Measurements from ENCODE around the gene GEMIN7.

The GEMIN7 gene

DNA sequence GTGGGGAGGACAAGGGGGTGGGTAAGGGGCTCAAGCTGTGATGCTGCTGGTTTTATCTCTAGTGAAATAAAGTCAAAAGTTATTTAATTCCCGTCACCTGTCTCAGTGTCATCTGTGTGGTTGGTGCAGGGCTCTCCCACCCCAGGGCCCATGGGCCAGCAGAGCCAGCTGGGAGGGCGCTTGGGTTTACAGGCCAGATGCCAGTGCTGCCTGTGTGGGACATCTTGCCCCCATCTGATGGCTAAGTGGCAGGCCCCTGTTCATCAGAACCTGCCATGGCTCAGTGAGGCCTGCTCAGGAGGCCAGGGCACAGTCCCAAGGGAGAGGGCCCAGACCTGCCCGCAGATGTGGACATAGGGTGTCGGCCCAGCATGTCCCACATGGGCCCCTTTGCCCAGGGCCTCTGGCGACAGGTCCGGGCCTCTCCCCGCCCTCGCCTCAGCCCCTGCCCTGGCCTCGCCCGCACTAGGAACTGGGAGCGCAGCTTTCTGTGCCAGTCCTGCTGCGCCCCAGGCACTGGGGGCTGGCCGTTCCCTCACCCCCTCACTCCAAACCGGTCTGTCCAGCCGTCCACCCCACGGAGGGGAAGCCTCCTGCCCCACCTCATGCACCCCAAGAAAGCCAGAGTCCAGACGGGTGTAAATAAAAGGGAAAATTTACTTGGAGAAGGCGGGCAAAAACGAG, 8.1 kb upstream of the GEMIN7 start:
- DNase-seq (ENCODE audit: extremely low read depth, low read depth): no peak
- TF ChIP-seq, protein P1, sequence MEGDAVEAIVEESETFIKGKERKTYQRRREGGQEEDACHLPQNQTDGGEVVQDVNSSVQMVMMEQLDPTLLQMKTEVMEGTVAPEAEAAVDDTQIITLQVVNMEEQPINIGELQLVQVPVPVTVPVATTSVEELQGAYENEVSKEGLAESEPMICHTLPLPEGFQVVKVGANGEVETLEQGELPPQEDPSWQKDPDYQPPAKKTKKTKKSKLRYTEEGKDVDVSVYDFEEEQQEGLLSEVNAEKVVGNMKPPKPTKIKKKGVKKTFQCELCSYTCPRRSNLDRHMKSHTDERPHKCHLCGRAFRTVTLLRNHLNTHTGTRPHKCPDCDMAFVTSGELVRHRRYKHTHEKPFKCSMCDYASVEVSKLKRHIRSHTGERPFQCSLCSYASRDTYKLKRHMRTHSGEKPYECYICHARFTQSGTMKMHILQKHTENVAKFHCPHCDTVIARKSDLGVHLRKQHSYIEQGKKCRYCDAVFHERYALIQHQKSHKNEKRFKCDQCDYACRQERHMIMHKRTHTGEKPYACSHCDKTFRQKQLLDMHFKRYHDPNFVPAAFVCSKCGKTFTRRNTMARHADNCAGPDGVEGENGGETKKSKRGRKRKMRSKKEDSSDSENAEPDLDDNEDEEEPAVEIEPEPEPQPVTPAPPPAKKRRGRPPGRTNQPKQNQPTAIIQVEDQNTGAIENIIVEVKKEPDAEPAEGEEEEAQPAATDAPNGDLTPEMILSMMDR (IDR thresholded peaks at IDR 0.05; ENCODE audit: low read depth, low read length, missing control alignments): no peak
- no peak overlapping the region for H3K4me3 ChIP-seq (replicated peaks; ENCODE audit: low read depth, low read length)

DNA sequence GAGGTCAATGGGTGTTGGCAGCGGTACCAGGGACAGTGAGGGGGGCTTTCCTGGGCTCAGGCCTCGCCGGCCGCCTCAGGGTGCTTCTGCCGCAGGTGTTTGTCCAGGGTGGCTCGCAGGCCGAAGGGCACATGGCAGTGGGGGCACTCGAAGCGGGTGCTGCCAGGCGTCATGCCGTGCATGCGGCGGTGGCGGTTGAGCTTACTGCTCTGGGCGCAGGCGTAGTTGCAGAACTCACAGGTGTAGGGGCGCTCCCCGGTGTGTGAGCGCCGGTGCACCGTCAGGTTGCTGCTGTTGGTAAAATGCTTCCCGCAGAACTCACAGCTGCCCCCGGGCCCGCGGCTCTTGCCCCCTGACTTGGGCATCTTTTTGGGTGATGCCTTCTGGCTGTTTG, 7.5 kb upstream of the GEMIN7 start:
- DNase-seq (ENCODE audit: extremely low read depth, low read depth): no peak
- H3K4me3 ChIP-seq (replicated peaks; ENCODE audit: low read depth, low read length): no peak overlapping the region
- TF ChIP-seq, protein P1 (IDR thresholded peaks at IDR 0.05; ENCODE audit: low read depth, low read length, missing control alignments): no peak

DNA sequence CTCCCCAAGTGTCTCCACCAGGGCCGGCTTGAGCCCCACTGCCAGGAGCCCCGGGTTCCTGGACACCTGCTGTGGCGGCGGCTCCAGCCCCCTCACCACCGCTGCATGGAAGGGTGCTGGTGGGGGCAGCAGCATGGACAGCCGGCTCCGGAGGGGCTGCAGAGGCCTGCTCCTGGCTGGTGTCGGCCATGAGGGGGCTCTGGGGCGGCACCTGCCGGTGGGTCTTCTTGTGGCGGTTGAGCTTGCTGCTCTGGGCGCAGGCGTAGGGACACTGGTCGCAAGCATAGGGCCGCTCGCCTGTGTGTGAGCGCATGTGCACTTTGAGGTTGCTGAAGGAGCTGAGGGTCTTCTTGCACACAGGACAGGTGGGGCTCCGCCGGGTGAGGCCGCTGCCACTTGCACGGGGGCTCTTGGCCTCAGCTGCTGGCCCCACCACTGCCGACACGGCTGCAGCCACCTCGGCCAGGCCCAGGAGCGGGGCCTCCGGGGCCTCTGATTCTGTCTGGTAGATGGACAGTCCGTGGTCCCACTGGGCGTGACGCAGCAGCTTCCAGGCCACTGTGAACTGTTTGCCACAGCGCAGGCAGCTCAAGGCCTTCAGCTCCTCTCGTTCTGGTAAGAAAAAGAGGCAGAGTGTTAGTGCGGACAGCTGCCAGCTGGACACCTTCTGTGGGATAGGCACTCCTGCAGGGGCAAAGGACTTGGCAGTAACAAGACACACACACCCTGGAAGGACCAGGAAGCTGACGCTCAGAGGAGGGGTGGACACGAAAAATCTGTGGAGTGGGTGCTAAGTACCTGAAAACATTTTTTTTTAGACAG, 6.9 kb upstream of the GEMIN7 start:
- DNase-seq (ENCODE audit: extremely low read depth, low read depth): no peak
- TF ChIP-seq, protein P1 (IDR thresholded peaks at IDR 0.05; ENCODE audit: low read depth, low read length, missing control alignments): no peak
- H3K4me3 ChIP-seq (replicated peaks; ENCODE audit: low read depth, low read length): no peak overlapping the region

DNA sequence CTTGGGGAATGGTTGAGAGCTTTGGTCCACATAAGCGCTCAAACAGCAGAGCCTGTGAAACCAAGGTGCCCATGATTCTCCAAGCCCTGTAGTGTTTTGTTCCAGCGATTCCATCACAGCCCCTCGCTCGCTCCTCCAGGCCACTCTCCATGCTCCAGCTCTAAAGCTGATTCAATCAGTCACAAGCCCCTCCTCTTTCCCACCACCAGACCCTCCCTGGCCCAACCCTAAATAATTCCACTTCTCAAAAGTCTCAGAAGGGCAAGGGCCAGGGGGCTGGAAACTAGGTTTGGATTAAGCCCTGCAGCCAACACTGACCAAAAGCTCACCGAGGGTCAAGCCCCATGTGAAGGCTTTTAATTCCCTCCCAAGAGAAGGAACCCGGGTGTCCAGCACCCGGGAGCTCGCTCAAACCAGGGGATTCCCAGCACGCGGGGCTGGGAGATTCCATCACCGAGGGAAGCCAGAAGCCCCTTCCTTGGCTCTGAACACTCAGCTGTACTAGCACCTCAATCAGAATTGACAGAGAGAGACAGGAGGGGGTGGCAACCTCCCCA, 4.2 kb upstream of the GEMIN7 start:
- TF ChIP-seq, protein P1 (IDR thresholded peaks at IDR 0.05; ENCODE audit: low read depth, low read length, missing control alignments): no peak
- H3K4me3 ChIP-seq (replicated peaks; ENCODE audit: low read depth, low read length): peak overlapping the region; percentile 67
- DNase-seq (ENCODE audit: extremely low read depth, low read depth): no peak

DNA sequence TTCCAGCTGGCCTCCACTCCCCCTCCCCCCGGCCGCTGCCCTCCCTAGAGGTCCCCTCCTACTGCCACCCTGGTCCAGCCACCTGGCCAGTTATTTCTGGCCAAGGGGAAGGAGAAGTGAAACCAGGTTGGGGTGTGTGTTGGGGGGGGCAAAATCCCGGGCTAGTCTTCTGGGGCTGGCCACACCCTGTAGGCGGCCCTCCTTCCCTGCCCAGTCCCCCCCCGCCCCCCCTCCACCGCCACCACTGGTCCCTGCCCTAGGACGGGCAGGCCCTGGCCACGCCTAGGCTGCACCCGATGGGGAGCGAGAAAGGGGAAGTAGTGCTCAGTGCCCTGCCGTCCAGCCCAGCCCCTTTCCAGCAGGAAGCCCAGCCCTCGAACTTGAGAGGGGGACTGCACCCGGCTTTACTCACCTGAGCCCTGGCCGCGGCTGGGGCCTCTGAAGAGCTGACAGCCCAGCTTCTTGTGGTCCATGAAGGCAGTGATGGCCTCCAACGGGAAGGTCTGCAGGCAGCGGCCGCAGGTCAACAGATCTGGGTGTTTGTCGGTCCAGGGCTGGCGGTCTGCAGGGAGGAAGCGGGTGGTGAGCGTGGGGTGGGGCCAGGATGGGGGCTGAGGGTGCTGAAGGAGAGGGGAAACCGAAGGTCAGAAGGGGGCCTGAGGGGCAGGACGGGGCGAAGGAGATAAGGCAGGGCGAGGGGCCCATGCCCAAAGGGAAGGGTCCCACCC, 3.6 kb upstream of the GEMIN7 start:
- TF ChIP-seq, protein P1 (IDR thresholded peaks at IDR 0.05; ENCODE audit: low read depth, low read length, missing control alignments): no peak
- no peak for DNase-seq (ENCODE audit: extremely low read depth, low read depth)
- H3K4me3 ChIP-seq (replicated peaks; ENCODE audit: low read depth, low read length): peak overlapping the region; percentile 67

DNA sequence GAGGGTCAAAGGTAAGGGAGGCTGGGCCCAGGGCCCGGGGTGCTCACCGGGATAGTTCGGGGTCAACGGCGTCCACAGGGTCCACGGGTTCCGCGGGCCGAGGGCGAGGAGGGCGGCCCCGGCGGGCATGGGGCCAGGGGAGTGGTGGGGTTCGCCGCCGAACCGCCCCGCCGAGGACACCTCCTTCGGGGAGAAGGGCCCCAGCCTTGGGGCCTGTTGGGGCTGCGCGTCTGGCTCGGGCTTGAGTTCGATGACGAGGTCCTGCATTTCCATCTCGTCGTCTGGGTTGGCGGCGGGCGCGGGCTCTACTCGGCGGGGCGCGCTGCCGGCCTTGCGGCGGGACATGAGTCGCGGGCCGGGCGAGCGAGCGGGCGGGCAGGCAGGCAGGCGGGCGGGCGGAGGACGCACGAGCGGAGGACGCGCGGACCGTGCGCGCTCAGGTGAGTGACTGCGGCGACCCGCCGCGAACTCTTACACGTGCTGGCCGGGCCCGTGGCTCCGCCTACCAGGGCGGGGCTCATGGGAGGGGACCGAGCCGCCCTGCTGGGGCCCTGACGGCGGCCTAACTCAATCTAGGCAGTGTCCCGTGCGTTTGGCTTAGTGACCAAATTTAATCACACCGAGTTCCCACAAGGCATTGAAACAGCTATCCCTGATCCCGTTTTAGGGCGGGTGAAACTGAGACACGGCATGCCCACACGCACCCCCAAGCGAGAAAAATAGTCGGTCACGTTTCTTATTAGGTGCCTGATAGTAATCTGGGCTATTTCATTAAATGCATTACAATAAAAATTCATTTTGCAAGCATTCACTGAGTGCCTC, 2.8 kb upstream of the GEMIN7 start, which contains the start of gene ZNF296:
Gene ZNF296, minus strand, starts transcription at position 450 of the 822 bp plus-strand sequence. Its CDS starts 105 bp downstream, at position 345.
- peak within 1 kb of the TSS; percentile 67 for H3K4me3 ChIP-seq (replicated peaks; ENCODE audit: low read depth, low read length)

More for the DNA sequence above, 2.8 kb upstream of the GEMIN7 start, which contains the start of gene ZNF296:
- TF ChIP-seq, protein P1 (IDR thresholded peaks at IDR 0.05; ENCODE audit: low read depth, low read length, missing control alignments): no peak
- peak; percentile 30 for DNase-seq (ENCODE audit: extremely low read depth, low read depth)
